Measurements from ENCODE around the gene HDDC3. TPM values are rescaled to one million over a fixed set of nuclear protein-coding genes. Genes with fewer than 3 reads are reported as not detected.

Gene HDDC3
- total and polyA plus RNA-seq, 2 donors (not counting 1 experiment from before 2014, with no cell fraction given), result 10.2 to 16.3 TPM

Other genes starting within 250 kb of the HDDC3 start
- gene BLM, start 215.2 kb downstream of the HDDC3 start, total RNA-seq, result 0.26 and 1.5 TPM in 2 replicates
- 1.7 and 3.7 TPM in 2 replicates for gene BLM, start 215.2 kb downstream of the HDDC3 start, polyA plus RNA-seq
- gene FURIN, start 64.0 kb downstream of the HDDC3 start, total RNA-seq, result 19.5 and 27.9 TPM in 2 replicates
- 19.4 and 20.4 TPM in 2 replicates for gene FURIN, start 64.0 kb downstream of the HDDC3 start, polyA plus RNA-seq
- gene FES, start 48.0 kb downstream of the HDDC3 start, total RNA-seq, result 23.4 and 31.2 TPM in 2 replicates
- 5.5 and 7.0 TPM in 2 replicates for gene FES, start 48.0 kb downstream of the HDDC3 start, polyA plus RNA-seq
- 18.2 and 36.0 TPM in 2 replicates for gene MAN2A2, start 29.2 kb downstream of the HDDC3 start, total RNA-seq
- 11.3 and 18.0 TPM in 2 replicates for gene MAN2A2, start 29.2 kb downstream of the HDDC3 start, polyA plus RNA-seq
- gene UNC45A, start 2.7 kb upstream of the HDDC3 start, total RNA-seq, result 88.6 and 104 TPM in 2 replicates
- 41.7 and 52.5 TPM in 2 replicates for gene UNC45A, start 2.7 kb upstream of the HDDC3 start, polyA plus RNA-seq
- gene RCCD1, start 22.3 kb upstream of the HDDC3 start, total RNA-seq, result 11.0 and 14.2 TPM in 2 replicates
- gene RCCD1, start 22.3 kb upstream of the HDDC3 start, polyA plus RNA-seq, result 5.9 and 8.3 TPM in 2 replicates
- 9.2 and 57.8 TPM in 2 replicates for gene PRC1, start 62.0 kb upstream of the HDDC3 start, total RNA-seq
- gene PRC1, start 62.0 kb upstream of the HDDC3 start, polyA plus RNA-seq, result 60.5 and 239 TPM in 2 replicates
- 9.0 and 11.2 TPM in 2 replicates for gene VPS33B, start 90.0 kb upstream of the HDDC3 start, total RNA-seq
- gene VPS33B, start 90.0 kb upstream of the HDDC3 start, polyA plus RNA-seq, result 11.1 and 11.2 TPM in 2 replicates
- gene SV2B, start 167.7 kb upstream of the HDDC3 start, total RNA-seq, result under 0.01 and 0.26 TPM in 2 replicates
- gene SV2B, start 167.7 kb upstream of the HDDC3 start, polyA plus RNA-seq, result not detected in 2 replicates